OCI-M2 (cell line): ENCODE results near the gene GAK.
"Not testable (repeated sequence)": the region's sequence is repeated elsewhere in the genome, so short reads cannot be mapped to it uniquely, and the experiment has no call there.

Experiments used
- DNase-seq: peaks from one replicate; lab custom pipeline; 2025; ENCODE audit not compliant: unreplicated experiment; lab: John Stamatoyannopoulos, UW

GAK gene

DNA sequence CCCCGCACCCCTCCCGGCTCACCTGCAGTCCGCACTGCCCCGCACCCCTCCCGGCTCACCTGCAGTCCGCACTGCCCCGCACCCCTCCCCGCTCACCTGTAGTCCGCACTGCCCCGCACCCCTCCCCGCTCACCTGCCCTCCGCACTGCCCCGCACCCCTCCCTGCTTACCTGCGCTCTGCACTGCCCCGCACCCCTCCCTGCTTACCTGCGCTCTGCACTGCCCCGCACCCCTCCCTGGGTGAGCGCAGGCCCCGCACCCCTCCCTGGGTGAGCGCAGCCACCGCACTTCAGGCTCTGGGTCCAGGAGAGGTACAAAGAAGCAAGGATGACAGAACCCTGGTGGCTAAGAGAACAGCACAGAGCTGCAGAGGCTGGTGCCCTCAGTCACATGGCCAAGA, 4.5 kb downstream of the GAK start:
- DNase-seq = not testable (repeated sequence)

DNA sequence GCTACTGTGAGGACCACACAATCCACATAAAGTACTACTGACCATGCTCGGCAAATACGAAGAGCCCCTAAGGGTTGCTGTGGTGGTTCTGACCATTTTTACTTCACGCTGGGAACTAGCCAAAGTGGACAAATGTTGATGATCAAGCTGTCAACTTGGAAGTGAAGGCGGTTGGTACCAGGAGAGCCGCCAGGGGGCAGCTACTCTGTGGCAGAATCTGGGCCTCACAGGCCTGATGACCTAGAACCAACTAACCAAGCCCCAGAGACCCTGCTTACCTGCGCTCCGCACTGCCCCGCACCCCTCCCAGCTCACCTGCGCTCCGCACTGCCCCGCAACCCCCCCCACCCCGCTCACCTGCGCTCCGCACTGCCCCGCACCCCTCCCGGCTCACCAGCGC, 5.6 kb downstream of the GAK start:
- no peak for DNase-seq

DNA sequence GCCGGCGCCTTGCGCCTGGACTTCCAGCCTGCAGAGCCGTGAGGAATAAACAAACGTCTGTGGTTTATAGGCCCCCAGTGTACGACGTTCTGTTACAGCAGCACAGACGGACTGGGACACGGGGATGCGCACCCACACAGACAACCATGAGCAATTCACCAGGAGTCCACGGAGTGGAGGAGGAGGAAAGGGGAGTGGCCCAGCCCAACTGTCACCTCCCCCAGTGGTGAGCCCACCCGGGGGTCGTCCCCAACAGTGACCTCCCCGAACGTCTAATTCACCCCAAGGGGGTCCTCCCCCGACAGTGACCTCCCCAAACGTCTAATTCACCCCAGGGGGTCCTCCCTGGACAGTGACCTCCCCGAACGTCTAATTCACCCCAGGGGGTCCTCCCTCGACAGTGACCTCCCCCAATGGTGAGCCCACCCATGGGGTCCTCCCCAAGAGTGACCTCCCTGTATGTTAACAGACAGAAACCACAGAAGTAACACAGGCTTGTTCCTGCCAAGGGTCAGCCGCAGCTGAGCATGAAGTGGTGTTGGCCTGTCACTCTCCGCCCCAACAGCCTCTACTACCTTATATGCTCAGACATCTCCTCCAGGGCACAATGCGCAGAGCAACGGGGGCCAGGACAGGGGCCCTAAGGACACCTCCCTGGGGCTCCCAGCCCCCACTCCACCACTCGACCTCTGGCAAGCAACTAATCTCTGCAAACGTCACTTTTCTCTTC, 6.2 kb downstream of the GAK start:
- no peak for DNase-seq

DNA sequence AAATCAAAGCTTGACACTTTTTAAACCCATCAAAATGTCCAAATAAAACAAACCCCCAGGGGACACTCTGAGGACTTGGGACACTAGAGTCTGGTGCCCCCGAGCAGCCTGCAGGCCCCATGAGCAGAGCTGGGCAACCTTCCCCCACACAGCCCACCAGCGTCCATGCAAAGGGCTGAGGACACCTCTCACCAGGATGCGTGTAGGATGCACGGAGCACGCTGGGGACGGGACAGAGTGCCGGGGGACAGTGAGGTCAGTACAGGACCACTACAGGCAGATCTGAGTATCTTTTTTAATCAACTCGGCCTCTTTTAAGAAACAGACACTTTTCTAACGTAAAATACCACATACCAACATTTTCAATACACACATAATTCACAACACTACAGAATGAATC, 6.9 kb downstream of the GAK start:
- no peak for DNase-seq

DNA sequence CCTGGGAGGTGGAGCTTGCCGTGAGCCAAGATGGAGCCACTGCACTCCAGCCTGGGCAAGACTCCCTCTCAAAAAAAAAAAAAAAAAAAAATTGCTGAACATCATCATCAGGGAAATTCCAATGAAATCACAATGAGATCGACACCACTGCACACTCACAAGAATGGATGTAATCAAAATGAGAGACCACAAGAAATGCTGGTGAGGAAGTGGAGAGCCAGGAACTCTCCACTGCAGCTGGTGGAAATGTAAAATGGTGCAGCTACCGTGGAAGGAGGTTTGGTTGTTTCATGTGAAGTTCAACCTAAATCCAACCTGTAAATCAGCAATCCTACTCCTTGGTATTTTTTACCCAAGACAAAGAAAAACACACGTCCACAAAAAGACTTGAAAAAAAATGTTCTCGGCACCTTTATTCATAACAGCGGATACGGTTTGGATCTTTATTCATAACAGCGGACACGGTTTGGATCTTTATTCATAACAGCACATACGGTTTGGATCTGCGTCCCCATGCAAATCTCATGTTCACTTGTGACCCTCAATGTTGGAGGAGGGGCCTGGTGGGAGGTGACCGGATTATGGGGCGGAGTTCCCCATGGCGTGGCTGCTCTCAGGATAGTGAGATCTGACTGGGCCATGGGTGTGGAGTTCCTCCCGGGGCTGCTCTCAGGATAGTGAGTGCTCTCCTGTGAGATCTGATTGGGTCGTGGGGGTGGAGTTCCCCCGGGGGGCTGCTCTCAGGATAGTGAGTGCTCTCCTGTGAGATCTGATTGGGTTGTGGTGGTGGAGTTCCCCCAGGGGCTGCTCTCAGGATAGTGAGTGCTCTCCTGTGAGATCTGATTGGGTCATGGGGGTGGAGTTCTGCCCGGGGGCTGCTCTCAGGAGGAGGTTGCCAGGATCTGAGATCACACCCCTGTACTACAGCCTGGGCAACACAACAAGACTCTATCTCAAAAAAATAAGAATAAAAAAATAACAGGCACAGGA, 7.7 kb downstream of the GAK start:
- DNase-seq = no peak

DNA sequence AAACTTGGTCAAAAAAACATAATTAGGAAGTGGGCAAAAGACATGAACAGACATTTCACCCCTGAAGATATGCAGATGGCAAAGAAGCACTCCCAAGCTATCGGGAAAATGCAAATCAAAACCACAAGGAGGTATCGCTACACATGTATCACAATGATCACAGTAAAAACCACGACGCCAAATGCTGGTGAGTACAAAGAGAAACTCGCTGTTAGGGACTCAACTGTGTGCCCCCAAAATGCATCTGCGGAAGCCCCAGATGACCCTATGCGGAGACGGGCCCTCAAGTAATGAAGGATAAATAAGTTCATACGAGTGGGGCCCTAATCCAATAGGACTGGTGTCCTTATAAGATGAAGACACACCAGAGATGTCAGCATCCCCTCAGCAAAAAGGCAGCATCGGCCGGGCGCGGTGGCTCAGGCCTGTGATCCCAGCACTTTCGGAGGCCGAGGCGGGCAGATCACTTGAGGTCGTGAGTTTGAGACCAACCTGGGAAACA, 10.2 kb downstream of the GAK start:
- DNase-seq = no peak

DNA sequence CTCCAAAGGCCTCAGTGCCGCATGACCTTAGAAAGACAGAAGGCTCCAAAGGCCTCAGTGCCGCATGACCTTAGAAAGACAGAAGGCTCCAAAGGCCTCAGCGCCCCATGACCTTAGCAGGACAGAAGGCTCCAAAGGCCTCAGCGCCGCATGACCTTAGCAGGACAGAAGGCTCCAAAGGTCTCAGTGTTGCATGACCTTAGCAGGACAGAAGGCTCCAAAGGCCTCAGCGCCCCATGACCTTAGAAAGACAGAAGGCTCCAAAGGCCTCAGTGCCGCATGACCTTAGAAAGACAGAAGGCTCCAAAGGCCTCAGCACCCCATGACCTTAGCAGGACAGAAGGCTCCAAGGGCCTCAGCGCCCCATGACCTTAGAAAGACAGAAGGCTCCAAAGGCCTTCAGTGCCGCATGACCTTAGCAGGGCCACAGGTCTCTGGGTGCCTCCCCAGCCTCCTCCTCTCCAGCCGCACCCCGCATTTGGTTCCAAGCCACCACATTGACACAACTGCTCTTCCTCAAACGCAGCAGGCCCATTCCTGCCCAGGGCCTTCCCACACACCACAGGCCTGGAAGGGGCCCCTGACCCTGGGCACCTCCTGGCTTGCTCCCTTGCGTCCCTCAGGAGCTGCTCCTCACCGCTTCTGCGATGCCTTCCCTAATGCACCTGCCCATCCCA, 13.0 kb downstream of the GAK start:
- DNase-seq = not testable (repeated sequence)

DNA sequence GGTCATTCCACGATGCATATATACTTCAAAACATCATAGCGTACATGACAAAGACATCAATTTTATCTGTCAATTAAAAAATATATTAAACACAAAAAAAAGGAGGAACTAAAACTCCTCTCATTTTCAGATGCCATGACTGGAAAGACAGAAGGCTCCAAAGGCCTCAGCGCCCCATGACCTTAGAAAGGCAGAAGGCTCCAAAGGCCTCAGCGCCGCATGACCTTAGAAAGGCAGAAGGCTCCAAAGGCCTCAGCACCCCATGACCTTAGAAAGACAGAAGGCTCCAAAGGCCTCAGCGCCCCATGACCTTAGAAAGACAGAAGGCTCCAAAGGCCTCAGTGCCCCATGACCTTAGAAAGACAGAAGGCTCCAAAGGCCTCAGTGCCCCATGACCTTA, 13.5 kb downstream of the GAK start:
- DNase-seq = not testable (repeated sequence)

DNA sequence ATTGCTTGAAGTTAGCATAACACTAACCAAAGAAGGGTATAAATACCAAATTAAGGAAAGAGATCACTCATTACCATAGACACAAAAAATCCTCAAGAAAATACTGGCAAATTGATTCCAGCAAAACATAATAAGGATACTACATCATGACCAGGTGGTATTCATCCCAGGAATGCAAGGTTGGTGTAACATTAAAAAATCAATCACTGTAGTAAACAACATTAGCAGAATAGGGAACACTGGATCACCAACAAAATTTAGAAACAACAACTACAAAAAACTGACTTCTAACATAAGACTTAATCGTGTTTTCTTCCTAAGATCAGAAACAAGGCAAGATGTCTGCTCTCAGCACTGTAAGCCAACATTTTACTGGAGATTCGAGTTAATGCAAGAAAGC, 14.1 kb downstream of the GAK start:
- no peak for DNase-seq

DNA sequence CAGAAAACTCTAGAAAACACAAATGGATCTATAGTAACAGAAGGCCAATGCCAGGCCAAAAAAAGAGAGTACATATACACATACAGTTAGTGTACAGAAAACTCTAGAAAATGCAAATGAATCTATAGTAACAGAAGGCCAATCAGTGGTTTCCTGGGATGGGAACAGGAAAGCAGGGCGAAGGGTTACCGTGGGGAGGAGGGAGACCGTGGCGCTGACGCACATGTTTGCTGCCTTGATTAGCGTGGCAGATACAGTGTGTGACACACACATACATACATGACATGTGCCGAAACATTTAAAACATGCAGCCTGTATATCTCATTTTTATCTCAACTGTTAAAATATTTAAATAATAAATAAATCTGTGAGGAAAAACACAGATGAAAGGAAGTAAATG, 14.7 kb downstream of the GAK start:
- no peak for DNase-seq

DNA sequence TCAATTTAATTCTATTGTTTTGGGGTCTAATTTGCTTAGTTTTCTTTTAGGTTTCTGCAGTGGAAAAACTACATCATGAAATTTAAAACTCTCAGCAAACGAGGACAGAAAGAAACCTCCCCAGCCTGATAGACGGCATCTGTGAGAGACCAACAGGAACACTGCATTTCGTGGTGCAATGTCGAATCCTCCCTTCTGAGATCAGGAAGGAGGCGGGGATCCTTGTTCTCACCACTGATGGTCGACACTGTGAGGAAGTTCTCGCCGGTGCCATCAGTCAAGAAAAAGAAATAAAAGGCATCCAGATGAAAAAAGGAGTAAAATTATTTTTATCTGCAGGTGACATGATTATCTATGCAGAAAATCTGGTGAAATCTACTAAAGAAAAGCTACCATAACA, 16.5 kb downstream of the GAK start:
- DNase-seq = no peak

DNA sequence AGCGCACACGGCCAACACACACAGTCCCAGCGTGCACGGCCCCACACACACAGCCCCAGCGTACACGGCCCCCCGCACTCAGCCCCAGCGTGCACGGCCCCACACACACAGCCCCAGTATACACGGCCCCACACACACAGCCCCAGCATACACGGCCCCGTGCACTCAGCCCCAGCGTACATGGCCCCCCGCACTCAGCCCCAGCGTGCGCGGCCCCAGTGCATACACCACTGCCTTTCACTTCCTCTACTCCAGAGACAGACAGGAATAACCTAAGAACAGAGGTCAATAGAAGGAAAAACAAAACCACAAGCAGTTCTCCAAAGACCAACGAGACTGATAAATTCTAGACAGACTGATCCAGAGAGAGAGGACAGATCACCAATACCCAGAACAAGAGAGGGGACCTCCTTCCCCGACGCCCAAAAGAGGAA, 17.1 kb downstream of the GAK start:
- no peak for DNase-seq

DNA sequence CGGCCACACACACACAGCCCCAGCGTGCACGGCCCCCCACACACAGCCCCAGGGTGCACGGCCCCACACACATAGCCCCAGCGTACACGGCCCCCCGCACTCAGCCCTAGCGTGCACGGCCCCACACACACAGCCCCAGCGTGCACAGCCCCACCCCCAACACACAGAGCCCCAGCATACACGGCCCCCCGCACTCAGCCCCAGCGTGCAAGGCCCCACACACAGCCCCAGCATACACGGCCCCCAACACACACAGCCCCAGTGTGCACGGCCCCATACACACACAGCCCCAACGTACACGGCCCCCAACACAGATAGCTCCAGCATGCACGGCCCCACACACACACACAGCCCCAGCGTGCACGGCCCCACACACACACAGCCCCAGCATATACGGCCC, 17.6 kb downstream of the GAK start:
- no peak for DNase-seq

DNA sequence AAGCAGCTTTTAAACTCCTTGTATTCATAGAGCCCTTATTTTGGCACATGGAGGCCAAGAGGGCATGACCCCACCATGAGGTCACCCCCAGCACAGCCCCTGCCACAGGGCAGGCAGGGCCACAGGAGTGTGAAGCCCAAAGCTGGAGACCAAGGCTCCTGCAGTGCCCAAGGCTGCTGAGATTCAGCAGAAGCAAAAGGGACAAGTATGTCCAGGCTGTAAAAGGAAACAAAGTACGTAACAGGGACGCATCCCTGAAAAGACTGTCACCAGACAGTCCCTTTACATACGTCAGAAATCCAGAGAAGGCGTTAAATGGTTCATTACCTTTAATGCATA, 18.9 kb downstream of the GAK start:
- DNase-seq = no peak

DNA sequence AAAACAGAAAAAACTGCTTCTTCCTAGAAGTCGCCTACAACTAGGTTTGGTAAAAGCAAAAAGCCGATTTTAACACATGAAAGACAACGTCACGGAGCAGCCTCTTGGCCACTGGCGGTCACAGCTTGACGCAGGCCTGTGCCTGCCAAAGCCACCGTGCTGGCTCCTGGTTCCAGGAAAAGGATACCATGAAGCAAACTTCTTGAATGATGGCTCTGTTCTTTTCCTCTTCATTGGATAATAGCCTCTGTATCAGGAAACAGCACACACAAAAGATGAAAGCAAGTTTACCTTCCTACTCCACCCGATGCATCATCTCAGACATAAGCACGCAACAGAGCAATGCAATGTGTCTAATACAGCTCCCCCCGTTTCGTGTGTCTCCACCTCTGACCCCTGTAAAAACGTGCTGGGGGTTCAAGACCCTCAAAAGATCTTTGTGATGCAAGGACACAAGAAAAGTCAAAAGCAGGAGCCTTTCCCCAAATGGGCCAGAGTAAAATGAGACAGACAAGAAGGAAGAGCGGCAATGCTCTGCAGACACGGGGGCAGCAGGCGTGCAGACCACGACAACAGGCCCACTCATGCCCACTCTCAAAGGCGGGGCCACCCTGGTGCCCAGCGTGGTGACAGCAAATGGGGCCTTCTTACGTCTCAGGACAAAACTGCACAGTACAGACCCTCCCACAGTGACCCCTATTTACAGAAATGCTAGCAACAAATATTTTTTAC, 19.4 kb downstream of the GAK start:
- DNase-seq = no peak

DNA sequence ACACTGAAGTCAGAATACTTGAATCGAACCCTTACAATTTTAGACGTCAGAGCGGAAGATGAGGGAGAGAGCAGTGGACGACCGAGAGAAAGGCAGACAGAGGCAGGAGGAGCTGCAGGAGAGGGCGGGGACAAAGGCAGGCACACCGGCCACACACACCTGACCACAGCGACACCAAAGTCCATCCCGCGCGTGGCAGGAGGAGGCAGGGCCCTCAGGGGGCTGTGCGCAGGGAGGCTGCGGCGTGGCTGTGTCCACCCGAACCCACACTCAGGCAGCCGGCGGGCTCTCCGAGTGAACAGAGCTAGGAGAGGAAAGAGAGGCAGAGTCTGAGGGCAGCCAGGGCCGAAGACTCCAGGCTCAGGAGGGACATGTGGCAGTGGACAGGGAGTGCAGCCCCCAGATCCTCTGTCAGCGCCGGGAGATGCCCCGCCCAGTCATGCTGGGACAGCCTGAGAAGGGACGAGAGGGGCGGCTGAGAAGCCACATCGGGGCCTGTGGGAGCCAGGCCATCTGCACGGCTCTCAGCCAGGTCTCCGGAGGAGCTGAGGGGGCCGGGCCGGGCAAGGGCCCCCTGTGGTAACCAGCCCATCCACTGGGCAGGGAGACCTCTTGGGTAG, 20.1 kb downstream of the GAK start:
- DNase-seq = no peak

DNA sequence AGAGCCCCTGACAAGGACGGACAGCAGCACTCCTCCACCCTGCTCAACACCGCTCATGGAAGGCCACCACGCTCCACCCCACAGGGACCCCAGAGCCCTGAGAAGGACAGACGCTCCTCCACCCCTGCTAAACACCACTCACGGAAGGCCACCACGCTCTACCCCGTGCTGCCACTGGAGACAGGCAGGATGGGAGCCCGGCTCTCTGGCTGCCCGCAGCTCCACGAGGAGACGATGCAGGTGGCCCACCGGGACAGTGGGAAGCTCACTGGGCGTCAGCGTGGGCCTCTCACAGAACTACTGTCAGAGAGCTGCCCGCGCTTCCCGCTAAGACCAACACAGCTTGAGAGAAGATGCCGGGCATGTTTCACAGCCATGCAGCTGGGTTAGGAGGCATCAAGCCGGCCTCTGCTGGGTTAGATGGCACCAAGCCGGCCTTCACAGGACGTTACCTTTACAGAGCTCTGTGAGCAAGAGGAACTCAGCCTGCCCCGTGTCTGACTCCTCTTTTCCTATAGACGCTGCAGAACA, 20.8 kb downstream of the GAK start:
- no peak for DNase-seq

DNA sequence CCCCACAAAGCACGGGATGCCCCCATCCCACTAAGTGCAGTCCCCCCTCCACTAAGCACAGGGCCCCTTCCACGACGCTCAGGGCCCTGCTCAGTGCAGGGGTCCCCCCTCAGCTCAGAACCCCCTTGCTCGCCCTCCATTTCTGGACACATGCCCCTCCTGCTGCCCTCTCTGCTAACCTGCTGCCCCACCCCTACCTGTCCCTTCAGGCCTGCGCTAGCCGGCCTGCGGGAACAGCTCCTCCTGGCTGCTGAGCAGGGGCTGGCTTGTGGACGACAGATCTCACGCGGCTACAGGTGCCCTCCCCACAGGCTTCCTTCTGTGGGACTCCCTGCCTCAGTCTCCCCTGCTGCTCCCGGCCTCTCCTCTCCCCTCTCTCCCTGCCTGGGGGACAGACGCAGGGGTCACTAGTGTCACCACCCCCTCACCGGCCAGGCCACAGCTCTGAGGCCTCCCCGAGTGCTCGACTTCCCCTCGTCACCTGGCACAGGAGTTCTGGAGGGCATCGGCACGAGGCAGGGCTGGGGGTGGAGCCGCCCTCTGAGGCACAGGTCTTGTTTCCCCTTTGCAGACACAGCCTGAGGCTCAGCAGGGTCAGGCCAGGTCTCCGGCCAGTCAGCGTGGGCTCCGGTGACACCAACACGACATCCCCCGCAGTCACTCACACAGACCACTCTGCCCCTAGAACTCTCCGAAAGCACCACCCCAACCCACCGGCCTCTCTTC, 21.6 kb downstream of the GAK start:
- DNase-seq = no peak

DNA sequence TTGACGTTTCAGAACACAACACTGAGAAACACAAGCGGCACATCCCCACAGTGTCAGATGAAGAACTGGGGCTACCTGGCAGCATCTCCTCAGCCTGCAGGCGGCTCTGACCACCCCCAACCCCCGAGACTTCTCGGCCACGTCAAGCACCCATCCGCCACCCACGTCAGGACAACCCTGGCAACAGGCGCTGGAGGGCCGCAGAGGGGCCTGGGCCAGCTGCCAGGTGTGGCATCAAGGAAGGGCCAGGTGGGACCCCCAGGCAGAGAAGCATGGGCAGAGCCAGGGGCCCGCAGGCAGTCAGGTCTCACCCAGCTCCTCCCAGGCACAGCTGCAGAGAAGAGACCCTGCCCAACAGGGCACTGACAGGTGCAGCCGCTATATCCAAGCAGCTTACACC, 22.3 kb downstream of the GAK start:
- no peak for DNase-seq
